Cardiac fibroblast (primary cell): ENCODE data around the gene KIF16B.
A peak's percentile ranks its signal among the peaks of the same experiment; 100 is the strongest.

Source experiments
- DNase-seq, 2 donors: peaks; one replicate each; pipeline versions ENCODE4 v3.0.0 to v3.0.0-alpha.2; 2010; ENCODE audit warnings: low read depth in 2 of 2
- H3K4me3 ChIP-seq, 2 donors: replicated peaks in 1 of 2; 1 replicate in 1 of 2; 2 replicates in 1 of 2; pipeline ENCODE4 v1.5.1; 2011; ENCODE audit warnings: low read depth in 2 of 2, low read length in 2 of 2, mild to moderate bottlenecking in 2 of 2, moderate library complexity in 1 of 2
- CTCF ChIP-seq: IDR thresholded peaks from one replicate; pipeline ENCODE4 v1.5.1; 2011; ENCODE audit warnings: low read depth, mild to moderate bottlenecking, low read length, inconsistent platforms

The KIF16B gene

GRCh38 chr20:16573001-16573965 is at the start of gene KIF16B:
KIF16B (minus strand) TSS chr20:16573448; CDS start chr20:16573275, 173 bp downstream.
- H3K4me3 ChIP-seq: peak within 1 kb of the TSS; percentile 66 to 70
- no peak for TF ChIP-seq CTCF
- DNase-seq: peak; percentile 82 to 91

- TF ChIP-seq CTCF: no peak
- no peak overlapping the region for H3K4me3 ChIP-seq
- DNase-seq: no peak
Observed at GRCh38 chr20:16622501-16622900, 49.3 kb upstream of the KIF16B start.

- peak in 1 of 2 donors; percentile 12 for DNase-seq
- no peak overlapping the region for H3K4me3 ChIP-seq
- no peak for TF ChIP-seq CTCF
Observed at GRCh38 chr20:16621435-16622141, 48.3 kb upstream of the KIF16B start.

- H3K4me3 ChIP-seq: no peak overlapping the region
- no peak for TF ChIP-seq CTCF
- no peak for DNase-seq
Observed at GRCh38 chr20:16620961-16621360, 47.7 kb upstream of the KIF16B start.

GRCh38 chr20:16619953-16620352 is 46.7 kb upstream of the KIF16B start:
- no peak for TF ChIP-seq CTCF
- H3K4me3 ChIP-seq: no peak overlapping the region
- DNase-seq: no peak

GRCh38 chr20:16617056-16617455 is 43.8 kb upstream of the KIF16B start:
- TF ChIP-seq CTCF: no peak
- peak in 1 of 2 donors; percentile 37 for DNase-seq
- H3K4me3 ChIP-seq: no peak overlapping the region
